ENCODE data around the gene GABRB1.

GRCh38 chr4:47122592-47123291 is 91.4 kb downstream of the GABRB1 start:
- TF ChIP-seq, protein P1, sequence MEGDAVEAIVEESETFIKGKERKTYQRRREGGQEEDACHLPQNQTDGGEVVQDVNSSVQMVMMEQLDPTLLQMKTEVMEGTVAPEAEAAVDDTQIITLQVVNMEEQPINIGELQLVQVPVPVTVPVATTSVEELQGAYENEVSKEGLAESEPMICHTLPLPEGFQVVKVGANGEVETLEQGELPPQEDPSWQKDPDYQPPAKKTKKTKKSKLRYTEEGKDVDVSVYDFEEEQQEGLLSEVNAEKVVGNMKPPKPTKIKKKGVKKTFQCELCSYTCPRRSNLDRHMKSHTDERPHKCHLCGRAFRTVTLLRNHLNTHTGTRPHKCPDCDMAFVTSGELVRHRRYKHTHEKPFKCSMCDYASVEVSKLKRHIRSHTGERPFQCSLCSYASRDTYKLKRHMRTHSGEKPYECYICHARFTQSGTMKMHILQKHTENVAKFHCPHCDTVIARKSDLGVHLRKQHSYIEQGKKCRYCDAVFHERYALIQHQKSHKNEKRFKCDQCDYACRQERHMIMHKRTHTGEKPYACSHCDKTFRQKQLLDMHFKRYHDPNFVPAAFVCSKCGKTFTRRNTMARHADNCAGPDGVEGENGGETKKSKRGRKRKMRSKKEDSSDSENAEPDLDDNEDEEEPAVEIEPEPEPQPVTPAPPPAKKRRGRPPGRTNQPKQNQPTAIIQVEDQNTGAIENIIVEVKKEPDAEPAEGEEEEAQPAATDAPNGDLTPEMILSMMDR (conservative IDR thresholded peaks at IDR 0.05 in 1 of 2, IDR thresholded peaks at IDR 0.05 in 1 of 2; ENCODE audit: extremely low read depth in 1 of 2, insufficient read depth in 1 of 2, low read depth in 1 of 2, low read length in 2 of 2): peak; percentile 92 to 94
- TF ChIP-seq EZH2 (IDR thresholded peaks at IDR 0.05; ENCODE audit: borderline replicate concordance, low read length): no peak

Data from mammary epithelial cell (primary cell).